MCF 10A (cell line): ENCODE measurements around the gene CFAP44. TPM values are rescaled to one million over a fixed set of nuclear protein-coding genes. Genes with fewer than 3 reads are reported as not detected.

ENCODE experiments used
- BruUV-seq: library from RNA; stranded (reverse); fragments of 400-500 nt; replicated peaks from 2 replicates; lab custom pipeline; 2021; lab: Mats Ljungman, UMichigan
- CTCF ChIA-PET: fragments of 300-600 bp; sonication (Branson Sonifier 250); formaldehyde crosslinking; extraction: SDS; loops from one replicate; lab custom pipeline; 2021; ENCODE audit warnings: antibody characterized with exemption, inconsistent platforms; lab: Yijun Ruan, JAX
- POLR2A ChIA-PET: fragments of 300-600, 350-650 bp; sonication (Branson Sonifier 250); formaldehyde crosslinking; extraction: SDS; loops from one replicate; lab custom pipeline; 2020; ENCODE audit warnings: antibody characterized with exemption, inconsistent platforms; lab: Yijun Ruan, JAX
- DNase-seq: peaks from one replicate; pipeline ENCODE4 v3.0.0-alpha.2; 2018; ENCODE audit not compliant: unreplicated experiment
- H3K27ac Mint-ChIP-seq: one replicate; pipeline ENCODE4 v1.8.0; 2022; ENCODE audit warnings: mild to moderate bottlenecking, low read depth, mixed read lengths; ENCODE audit not compliant: unreplicated experiment
- H3K27me3 Mint-ChIP-seq: one replicate; pipeline ENCODE4 v1.8.0; 2022; ENCODE audit warnings: mixed read lengths; ENCODE audit not compliant: insufficient read depth, unreplicated experiment
- H3K36me3 Mint-ChIP-seq: one replicate; pipeline ENCODE4 v1.8.0; 2022; ENCODE audit warnings: mild to moderate bottlenecking, moderate library complexity, mixed read lengths; ENCODE audit not compliant: insufficient read depth, unreplicated experiment
- H3K4me1 Mint-ChIP-seq: one replicate; pipeline ENCODE4 v1.8.0; 2022; ENCODE audit warnings: mixed read lengths; ENCODE audit not compliant: insufficient read depth, unreplicated experiment
- H3K4me3 Mint-ChIP-seq: one replicate; pipeline ENCODE4 v1.8.0; 2022; ENCODE audit warnings: mild to moderate bottlenecking, moderate library complexity, mixed read lengths; ENCODE audit not compliant: unreplicated experiment
- H3K9me3 Mint-ChIP-seq: one replicate; pipeline ENCODE4 v1.8.0; 2022; ENCODE audit warnings: mixed read lengths; ENCODE audit not compliant: unreplicated experiment
- intact Hi-C: fragments of 100-400 bp; cut with micrococcal nuclease; formaldehyde crosslinking; loops from 2 replicates; pipeline ENCODE4 v1.14.1; 2022
- microRNA-seq: library from miRNA; unstranded; fragments of <30 nt; microRNA quantifications from one replicate; pipeline ENCODE4 v1.2.0, GENCODE V29; 2022
- total RNA-seq: library from RNA; stranded (reverse); gene quantifications from 2 replicates; pipeline ENCODE4 v1.2.3, GENCODE V29; 2022
- TF ChIP-seq, protein P1 (sequence below): fragments of 200-600 bp; IDR thresholded peaks from one replicate; pipeline ENCODE4 v1.8.0; 2022; ENCODE audit warnings: antibody characterized with exemption, mild to moderate bottlenecking; ENCODE audit not compliant: unreplicated experiment

Gene CFAP44
- total RNA-seq, 1 experiment from 2014 or later = 4.0 TPM

DNA sequence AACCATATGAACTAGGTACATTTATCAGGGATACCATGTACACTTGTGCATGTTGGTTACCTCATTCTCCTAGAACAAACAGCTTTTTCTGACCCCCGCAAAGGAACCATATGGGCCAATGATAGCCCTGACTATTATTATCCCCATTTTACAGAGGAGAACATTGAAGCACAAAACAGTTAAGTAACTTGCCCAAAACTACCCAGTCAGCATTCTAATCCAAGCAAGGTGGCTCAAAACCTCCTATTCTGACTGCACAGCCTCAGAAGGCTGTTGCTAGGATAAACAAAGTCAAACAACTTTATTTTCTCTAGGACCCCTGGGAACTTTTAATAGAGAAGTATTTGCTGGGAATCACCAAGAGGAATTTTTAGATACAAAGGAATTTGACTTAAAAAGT lies 36.7 kb downstream of the CFAP44 start:
- no peak overlapping the region for H3K27ac Mint-ChIP-seq
- no peaks in the 10 kb centered on the region for H3K27me3 Mint-ChIP-seq

More for the DNA sequence above, 36.7 kb downstream of the CFAP44 start:
- Mint-ChIP-seq H3K36me3 (no peaks in the 10 kb centered on the region), H3K4me3 (no peak overlapping the region), H3K9me3 (no peaks in the 10 kb centered on the region), H3K4me1 (no peaks in the 10 kb centered on the region)
- DNase-seq = no peak
- POLR2A ChIA-PET = no interaction called here
- CTCF ChIA-PET = no interaction called here
- intact Hi-C loops = no loop called here
- TF ChIP-seq, protein P1, sequence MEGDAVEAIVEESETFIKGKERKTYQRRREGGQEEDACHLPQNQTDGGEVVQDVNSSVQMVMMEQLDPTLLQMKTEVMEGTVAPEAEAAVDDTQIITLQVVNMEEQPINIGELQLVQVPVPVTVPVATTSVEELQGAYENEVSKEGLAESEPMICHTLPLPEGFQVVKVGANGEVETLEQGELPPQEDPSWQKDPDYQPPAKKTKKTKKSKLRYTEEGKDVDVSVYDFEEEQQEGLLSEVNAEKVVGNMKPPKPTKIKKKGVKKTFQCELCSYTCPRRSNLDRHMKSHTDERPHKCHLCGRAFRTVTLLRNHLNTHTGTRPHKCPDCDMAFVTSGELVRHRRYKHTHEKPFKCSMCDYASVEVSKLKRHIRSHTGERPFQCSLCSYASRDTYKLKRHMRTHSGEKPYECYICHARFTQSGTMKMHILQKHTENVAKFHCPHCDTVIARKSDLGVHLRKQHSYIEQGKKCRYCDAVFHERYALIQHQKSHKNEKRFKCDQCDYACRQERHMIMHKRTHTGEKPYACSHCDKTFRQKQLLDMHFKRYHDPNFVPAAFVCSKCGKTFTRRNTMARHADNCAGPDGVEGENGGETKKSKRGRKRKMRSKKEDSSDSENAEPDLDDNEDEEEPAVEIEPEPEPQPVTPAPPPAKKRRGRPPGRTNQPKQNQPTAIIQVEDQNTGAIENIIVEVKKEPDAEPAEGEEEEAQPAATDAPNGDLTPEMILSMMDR = no peak
- BruUV-seq = no TSS peak

Small RNA genes within 50 kb of the gene (microRNA-seq; reads per million reads assigned to microRNA genes)
- not detected for gene MIR8076

Other genes starting within 250 kb of the CFAP44 start
- gene BOC, start 229.9 kb downstream of the CFAP44 start, total RNA-seq = 1.8 and 2.3 TPM in 2 replicates
- 5.8 and 8.9 TPM in 2 replicates for gene SPICE1, start 73.7 kb upstream of the CFAP44 start, total RNA-seq
- 0.22 and 0.28 TPM in 2 replicates for gene SIDT1, start 91.1 kb upstream of the CFAP44 start, total RNA-seq